Stimulated activated CD4-positive, alpha-beta T cell treated with anti-CD3 and anti-CD28 coated beads, Interleukin-15, amount 100 ng/mL, for 1 hour (primary cell): Measurements from ENCODE around the gene NSG2.

ENCODE experiments used
- DNase-seq, 2 donors: peaks; one replicate each; pipeline ENCODE4 v3.0.0-alpha.2; 2020; ENCODE audit warnings: low read depth in 1 of 2, low spot score in 1 of 2

Gene NSG2

DNA sequence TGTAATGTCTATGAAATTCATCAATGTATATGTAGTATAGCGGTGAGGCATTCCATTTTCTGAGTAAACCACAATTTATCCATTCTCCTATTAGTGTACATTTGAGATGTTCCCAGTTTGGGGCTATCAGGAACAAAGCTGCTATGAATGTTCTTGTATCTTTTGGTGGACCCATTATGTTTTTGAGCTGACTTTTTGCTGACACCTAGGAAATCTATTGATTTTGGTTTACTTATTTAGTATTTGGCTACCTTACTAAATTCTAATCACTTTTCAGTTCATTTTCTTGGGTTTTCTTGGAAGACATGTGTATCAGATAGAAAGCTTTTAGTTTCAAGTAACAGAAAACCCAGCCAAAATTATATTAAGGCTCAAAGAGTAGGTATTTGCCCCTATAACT is 13.7 kb downstream of the NSG2 start:
- DNase-seq, result no peak

GRCh38 chr5:174063082-174063756 is 17.7 kb downstream of the NSG2 start:
- no peak for DNase-seq

GRCh38 chr5:174064171-174064570 is 18.7 kb downstream of the NSG2 start:
- DNase-seq, result no peak

DNA sequence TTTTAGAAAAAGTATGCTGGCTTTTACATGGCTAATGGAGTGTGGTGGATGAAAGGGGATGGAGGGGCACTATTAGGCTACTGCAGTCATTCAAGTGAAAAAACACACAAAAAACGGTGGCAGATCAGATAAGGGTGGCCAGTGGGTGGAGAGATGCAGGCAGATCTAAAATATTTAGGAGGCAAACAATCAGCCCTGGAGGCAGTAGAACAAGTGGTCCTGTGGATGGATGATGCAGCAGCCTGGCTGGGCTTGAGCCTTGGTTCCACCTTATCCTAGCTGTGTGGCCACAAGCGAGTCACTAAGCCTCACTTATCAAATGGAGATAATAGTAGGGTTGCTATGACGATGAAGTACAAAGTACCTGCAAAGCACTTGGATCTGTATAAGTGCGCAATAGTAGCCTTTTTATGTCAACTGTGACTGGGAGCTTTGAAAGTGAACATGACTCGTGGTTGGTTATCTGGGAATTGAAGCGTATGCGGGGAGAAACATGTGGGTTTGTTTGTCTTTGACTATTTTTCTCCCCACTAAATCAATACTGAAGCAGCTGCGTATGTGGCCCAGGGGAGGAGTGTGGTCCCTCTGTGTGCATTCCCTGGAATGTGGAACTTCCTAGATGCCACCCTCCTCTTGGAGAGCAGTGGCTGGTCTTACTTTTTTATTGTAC is 20.2 kb downstream of the NSG2 start:
- no peak for DNase-seq

DNA sequence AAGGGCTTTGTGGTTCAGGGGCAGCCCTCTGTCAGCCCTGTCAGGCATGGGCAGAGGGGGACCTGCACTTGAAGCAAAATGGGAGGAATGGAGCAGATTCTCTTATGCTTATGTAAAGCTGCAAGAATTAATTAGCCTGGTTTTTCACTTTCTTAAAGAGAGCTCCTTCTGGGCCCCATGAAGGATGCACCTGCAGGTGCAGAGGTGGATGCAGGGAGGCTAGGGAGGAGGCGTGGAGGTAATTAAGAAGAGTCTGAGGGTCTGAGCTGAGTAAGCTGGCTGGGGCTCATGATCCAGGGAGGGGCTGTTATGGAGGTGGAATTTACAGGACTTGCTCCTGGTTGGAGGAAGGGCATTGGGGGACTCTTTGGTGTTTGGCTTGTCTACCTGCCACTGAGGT is 22.0 kb downstream of the NSG2 start:
- no peak for DNase-seq

GRCh38 chr5:174071484-174071883 is 26.0 kb downstream of the NSG2 start:
- no peak for DNase-seq

- no peak for DNase-seq
Observed at GRCh38 chr5:174073122-174073660, 27.7 kb downstream of the NSG2 start.

DNA sequence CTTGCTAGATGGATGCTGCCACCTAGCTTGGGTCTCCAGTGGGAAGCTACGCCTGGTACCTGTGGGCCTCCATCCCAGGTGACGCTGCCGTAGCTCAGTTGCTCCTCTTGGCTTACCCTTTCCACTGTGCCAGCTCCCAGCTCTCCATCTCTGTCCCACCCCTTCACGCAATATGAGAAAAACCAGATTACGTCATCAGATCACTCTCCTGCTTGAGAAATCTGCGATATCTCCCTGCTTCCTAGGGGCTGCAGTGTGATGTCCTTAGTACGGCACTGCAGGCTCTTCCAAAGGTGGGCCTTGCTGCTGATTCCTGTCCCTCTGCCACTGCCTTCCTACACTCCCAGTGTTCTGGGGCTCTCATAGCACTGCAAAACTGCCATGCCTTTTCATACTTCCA is 28.9 kb downstream of the NSG2 start:
- no peak for DNase-seq

DNA sequence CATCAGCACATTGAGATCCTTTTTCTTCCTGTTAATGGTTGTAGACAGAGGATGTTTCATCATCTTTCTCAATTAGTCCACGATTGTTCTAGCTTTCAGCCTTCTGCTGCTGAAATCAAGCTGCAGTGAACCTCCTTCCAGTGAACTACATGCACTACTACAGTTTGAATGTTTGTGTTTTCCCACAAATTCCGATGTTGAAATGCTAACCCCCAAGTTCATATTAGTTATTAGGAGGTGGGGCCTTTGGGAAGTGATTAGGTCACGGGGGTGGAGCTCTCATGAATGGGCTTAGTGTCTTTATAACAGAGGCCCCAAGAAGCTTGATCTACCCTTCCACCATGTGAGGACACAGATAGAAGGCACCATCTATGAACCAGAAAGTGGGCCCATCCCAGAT is 32.9 kb downstream of the NSG2 start:
- DNase-seq, result no peak

DNA sequence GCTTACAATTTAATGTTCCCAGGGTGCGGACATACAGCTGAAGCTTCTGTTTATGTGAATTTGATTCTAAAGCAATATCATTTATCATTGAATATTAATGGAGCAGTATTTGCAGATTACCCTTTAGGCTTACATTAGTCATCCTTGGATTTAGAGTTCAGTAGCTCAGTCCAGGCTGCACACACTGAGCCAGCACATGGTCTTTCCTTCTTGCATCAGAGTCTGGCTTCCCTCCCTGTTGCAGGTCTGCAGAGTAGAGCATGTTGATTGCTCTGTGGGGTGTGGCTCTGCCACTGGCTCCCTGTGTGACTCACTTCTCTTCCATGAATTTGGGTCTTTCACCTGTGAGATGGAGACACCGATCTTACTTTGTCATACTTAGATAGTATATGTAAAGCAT is 36.8 kb downstream of the NSG2 start:
- DNase-seq, result no peak

DNA sequence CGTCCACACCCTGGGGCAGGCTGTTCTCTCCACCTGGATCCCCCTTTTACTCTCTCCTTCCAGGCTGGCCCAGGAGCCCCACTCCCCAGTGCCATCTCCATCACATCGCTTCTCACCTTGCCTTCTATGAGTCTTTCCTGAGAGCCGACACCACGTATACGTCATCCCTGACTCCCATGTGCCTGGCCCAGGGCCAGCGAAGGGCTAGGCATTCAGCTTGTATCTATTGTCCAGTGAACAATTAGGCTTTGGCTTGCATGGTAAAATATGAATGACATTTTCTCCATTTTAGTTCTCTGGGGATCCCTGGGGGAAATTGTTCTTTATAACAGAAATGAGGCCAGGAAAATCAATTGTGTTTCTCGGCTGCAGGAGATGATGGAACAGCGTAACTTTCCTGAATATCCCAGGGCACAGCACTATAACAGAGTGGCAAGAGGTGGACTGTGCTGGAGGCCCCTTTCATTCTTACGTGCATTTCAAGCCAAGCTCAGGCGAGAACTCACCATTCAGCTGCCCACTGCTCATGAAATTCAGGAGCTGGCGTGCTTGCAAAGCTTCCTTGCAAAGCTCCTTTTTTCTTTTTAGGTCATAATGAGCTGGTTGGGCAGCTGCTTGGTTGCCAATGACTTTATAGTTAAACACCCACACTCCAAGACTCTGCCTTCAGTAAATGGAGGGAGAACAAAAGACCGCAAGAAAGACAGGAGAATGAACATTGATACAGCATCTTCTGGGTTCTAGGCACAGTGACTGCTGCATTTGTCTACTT is 37.7 kb downstream of the NSG2 start:
- DNase-seq, result no peak

- no peak for DNase-seq
Observed at GRCh38 chr5:174084691-174085154, 39.2 kb downstream of the NSG2 start.

GRCh38 chr5:174086751-174087150 is 41.2 kb downstream of the NSG2 start:
- no peak for DNase-seq

DNA sequence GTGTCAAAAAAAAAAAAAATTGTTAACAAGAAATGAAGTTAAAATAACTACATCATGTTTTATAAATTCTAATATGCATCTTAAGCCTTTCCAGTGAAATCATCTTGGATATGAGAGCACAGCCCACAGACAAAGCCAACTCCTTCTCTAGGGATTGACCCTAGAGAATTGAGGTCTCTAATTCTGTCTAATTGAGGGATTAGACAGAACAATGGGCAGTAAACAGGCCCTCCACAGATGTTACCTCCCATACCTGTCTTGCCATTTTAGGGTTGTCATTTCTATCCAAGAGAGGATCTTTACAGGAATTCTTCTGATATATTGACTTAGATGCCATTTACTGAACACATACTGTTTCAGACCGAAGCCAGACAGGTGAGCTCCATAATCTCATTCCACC is 42.3 kb downstream of the NSG2 start:
- DNase-seq, result no peak

- no peak for DNase-seq
Observed at GRCh38 chr5:174090129-174090528, 44.6 kb downstream of the NSG2 start.

GRCh38 chr5:174093123-174093522 is 47.6 kb downstream of the NSG2 start:
- DNase-seq, result no peak

GRCh38 chr5:174094857-174095606 is 49.5 kb downstream of the NSG2 start:
- no peak for DNase-seq

GRCh38 chr5:174096619-174097018 is 51.1 kb downstream of the NSG2 start:
- no peak for DNase-seq

DNA sequence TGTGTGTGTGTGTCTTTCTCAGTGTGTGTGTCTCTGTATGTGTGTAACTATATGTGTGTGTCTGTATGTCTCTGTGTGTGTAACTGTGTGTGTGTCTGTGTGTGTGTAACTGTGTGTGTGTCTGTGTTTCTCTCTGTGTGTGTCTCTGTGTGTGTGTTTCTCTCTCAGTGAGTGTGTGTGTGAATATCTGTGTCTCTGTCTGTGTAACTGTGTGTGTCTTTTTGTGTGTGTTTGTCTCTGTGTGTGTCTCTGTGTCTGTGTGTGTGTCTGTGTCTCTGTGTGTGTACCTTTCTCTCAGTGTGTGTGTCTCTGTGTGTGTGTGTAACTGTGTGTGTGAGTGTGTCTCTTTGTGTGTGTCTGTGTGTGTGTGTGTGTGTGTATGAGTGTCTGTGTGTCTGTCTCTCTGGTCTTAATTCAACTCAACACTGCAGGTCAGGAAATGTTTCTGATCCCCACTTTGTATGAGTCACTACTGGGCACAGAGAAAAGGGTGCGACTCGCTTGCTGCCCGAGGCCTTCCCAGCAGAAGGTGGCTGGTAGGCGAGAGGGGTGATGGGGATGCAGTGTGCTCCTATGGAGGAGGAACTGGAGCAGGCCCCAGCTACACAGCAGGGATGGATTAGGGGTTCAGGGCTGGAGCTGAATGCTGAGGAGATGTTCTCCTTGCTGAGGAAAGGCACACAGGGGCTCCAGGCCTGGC is 52.1 kb downstream of the NSG2 start:
- no peak for DNase-seq

- no peak for DNase-seq
Observed at GRCh38 chr5:174098694-174099093, 53.2 kb downstream of the NSG2 start.

- no peak for DNase-seq
Observed at GRCh38 chr5:174100490-174100889, 55.0 kb downstream of the NSG2 start.
